Measurements from ENCODE around the gene IL13. TPM values are rescaled to one million over a fixed set of nuclear protein-coding genes. Genes with fewer than 3 reads are reported as not detected.
"Not testable (repeated sequence)": the region's sequence is repeated elsewhere in the genome, so short reads cannot be mapped to it uniquely, and the experiment has no call there.

IL13 gene
- total and polyA plus RNA-seq, 7 donors, result 0.15 TPM; not detected in 6

GRCh38 chr5:132689513-132689912 lies 31.5 kb downstream of the IL13 start:
- Histone ChIP-seq H3K27ac (no peak overlapping the region), H3K27me3 (no peaks in the 10 kb centered on the region), H3K9me3 (no peaks in the 10 kb centered on the region), H3K36me3 (no peaks in the 10 kb centered on the region), H3K4me1 (no peaks in the 10 kb centered on the region), H3K4me3 (no peak overlapping the region)
- 85 to 93% methylated on average over 7 of the region's 7 CpGs for WGBS, 2 donors
- no peak for TF ChIP-seq CTCF (IDR thresholded peaks at IDR 0.05)
- no peak for TF ChIP-seq POLR2AphosphoS5 (IDR thresholded peaks at IDR 0.05)
- TF ChIP-seq POLR2A (IDR thresholded peaks at IDR 0.05), result no peak
- TF ChIP-seq EP300 (IDR thresholded peaks at IDR 0.05), result no peak
- no peak for DNase-seq
- intact Hi-C loops (cut with DNase I), result no loop called here

DNA sequence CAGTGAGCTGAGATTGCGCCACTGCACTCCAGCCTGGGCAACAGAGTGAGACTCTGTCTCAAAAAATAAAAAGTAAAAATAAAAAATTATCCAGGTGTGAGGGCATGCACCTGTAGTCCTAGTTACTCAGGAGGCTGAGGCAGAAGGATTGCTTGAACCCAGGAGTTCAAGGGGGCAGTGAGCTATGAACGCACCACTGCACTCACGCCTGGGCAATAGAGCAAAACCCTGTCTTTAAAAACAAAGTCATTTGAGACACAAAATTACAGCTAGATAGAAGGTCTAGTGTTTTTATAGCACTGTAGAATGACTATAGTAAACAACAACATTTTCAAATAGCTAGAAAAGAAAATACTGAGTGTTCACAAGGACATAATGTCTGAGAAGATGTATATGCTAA lies 32.2 kb downstream of the IL13 start:
- H3K36me3 ChIP-seq, result peaks cover 0 to 3% (median 0%) of the 10 kb centered on the region in 4 donors
- DNase-seq, result no peak
- H3K27me3 ChIP-seq, result no peaks in the 10 kb centered on the region
- no peak overlapping the region for H3K27ac ChIP-seq
- no peaks in the 10 kb centered on the region for H3K4me1 ChIP-seq
- H3K9me3 ChIP-seq, result no peaks in the 10 kb centered on the region
- intact Hi-C loops (cut with DNase I), result no loop called here
- H3K4me3 ChIP-seq, result no peak overlapping the region
- 90 to 99% methylated on average over 3 of the region's 3 CpGs for WGBS, 2 donors
- TF ChIP-seq CTCF (IDR thresholded peaks at IDR 0.05) (no peak), EP300 (IDR thresholded peaks at IDR 0.05) (no peak), POLR2AphosphoS5 (IDR thresholded peaks at IDR 0.05) (no peak), POLR2A (IDR thresholded peaks at IDR 0.05) (no peak)

GRCh38 chr5:132691755-132692631 lies 34.0 kb downstream of the IL13 start:
- intact Hi-C loops (cut with DNase I); H3K4me1 ChIP-seq; DNase-seq; H3K27me3 ChIP-seq; H3K4me3 ChIP-seq; H3K36me3 ChIP-seq; H3K27ac ChIP-seq; H3K9me3 ChIP-seq: not testable (repeated sequence)
- WGBS, 2 donors, result 73 to 87% methylated on average over 5 of the region's 5 CpGs

- no peak for DNase-seq
- H3K4me1 ChIP-seq, result no peaks in the 10 kb centered on the region
- H3K27ac ChIP-seq, result no peak overlapping the region
- intact Hi-C loops (cut with DNase I), result no loop called here
- H3K27me3 ChIP-seq, result no peaks in the 10 kb centered on the region
- peaks cover 0 to 6% (median 0%) of the 10 kb centered on the region in 4 donors for H3K36me3 ChIP-seq
- TF ChIP-seq POLR2AphosphoS5 (IDR thresholded peaks at IDR 0.05) (no peak), POLR2A (IDR thresholded peaks at IDR 0.05) (no peak), CTCF (IDR thresholded peaks at IDR 0.05) (no peak), EP300 (IDR thresholded peaks at IDR 0.05) (no peak)
- H3K9me3 ChIP-seq, result no peaks in the 10 kb centered on the region
- H3K4me3 ChIP-seq, result no peak overlapping the region
Observed at GRCh38 chr5:132692632-132692967, 34.6 kb downstream of the IL13 start.

- peaks cover 7 to 34% (median 8%) of the 10 kb centered on the region in 4 donors for H3K36me3 ChIP-seq
Observed at GRCh38 chr5:132695956-132696355, 38.0 kb downstream of the IL13 start.

More at GRCh38 chr5:132695956-132696355, 38.0 kb downstream of the IL13 start:
- H3K4me3 ChIP-seq, result no peak overlapping the region
- no peak for DNase-seq
- no peaks in the 10 kb centered on the region for H3K27me3 ChIP-seq
- no peak overlapping the region for H3K27ac ChIP-seq
- 93 to 95% methylated on average over 4 of the region's 4 CpGs for WGBS, 2 donors
- TF ChIP-seq POLR2A (IDR thresholded peaks at IDR 0.05) (no peak), CTCF (IDR thresholded peaks at IDR 0.05) (no peak), EP300 (IDR thresholded peaks at IDR 0.05) (no peak), POLR2AphosphoS5 (IDR thresholded peaks at IDR 0.05) (no peak)
- H3K4me1 ChIP-seq, result no peaks in the 10 kb centered on the region
- intact Hi-C loops (cut with DNase I), result no loop called here
- H3K9me3 ChIP-seq, result no peaks in the 10 kb centered on the region

All from sigmoid colon (tissue), 7 donors.